Measurements from ENCODE around the gene FBXO28.

Gene FBXO28

DNA sequence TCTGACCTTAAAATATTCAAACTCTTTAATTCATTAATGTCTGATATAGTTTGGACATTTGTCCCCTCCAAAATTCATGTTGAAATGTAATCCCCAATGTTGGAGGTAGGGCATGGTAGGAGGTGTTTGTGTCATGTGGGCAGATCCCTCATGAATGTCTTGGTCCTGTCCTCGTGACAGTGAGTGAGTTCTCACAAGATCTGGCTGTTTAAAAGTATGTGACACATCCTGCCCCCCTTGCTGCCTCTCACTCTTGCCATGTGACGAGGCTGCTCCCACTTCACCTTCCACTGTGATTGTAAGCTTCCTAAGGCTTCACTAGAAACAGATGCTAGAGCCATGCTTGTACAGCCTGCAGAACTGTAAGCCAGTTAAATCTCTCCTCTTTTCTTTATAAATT is 21.3 kb upstream of the FBXO28 start:
- in situ Hi-C loops (cut with HindIII; ENCODE audit: low sequenced_read_pairs), result no loop called here
- DNase-seq (ENCODE audit: low read depth, low spot score), result no peak
- no peak for TF ChIP-seq CTCF (IDR thresholded peaks at IDR 0.05; ENCODE audit: low read depth, low read length)
- H3K4me3 ChIP-seq (ENCODE audit: low read depth, low read length), result no peak overlapping the region

DNA sequence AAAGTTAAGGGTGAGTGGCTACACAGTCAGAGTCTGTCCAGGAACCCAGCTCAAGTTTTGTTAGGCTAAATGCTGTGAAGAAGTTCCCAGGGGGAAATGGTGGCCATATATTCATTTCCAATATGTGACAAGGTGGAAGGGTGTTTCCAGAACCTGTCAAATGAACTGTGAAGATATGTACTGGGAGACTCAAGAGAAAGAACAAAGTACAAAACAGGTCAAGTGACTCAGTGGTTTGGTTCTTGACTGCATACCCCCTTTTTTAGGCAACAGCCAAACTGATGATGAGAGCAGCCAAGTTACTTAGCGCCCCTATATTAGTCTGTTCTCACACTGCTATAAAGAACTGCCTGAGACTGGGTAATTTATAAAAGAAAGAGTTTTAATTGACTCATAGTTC is 18.6 kb upstream of the FBXO28 start:
- H3K4me3 ChIP-seq (ENCODE audit: low read depth, low read length), result no peak overlapping the region
- DNase-seq (ENCODE audit: low read depth, low spot score), result no peak
- no peak for TF ChIP-seq CTCF (IDR thresholded peaks at IDR 0.05; ENCODE audit: low read depth, low read length)
- in situ Hi-C loops (cut with HindIII; ENCODE audit: low sequenced_read_pairs), result no loop called here

GRCh38 chr1:224095867-224096266 is 18.0 kb upstream of the FBXO28 start:
- in situ Hi-C loops (cut with HindIII; ENCODE audit: low sequenced_read_pairs), result no loop called here
- no peak overlapping the region for H3K4me3 ChIP-seq (ENCODE audit: low read depth, low read length)
- no peak for DNase-seq (ENCODE audit: low read depth, low spot score)
- no peak for TF ChIP-seq CTCF (IDR thresholded peaks at IDR 0.05; ENCODE audit: low read depth, low read length)

DNA sequence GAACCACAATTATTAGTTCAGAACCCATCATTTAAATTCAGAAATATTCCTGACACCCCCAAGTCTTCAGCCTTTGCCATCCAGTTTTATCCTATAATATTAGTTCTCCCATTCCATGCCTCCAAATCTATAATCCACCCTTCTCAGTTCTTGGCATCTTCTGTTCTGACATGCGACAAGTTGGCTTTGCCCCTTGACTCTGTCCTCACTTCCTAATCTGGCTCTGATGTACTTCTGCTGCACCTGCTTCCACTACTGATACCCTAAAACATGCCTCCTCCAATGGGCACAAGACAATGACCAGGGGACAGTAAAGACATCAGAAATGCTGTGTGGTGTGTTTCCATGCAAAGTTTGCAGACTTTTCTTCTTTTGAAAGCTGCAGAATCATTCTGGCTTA is 17.1 kb upstream of the FBXO28 start:
- H3K4me3 ChIP-seq (ENCODE audit: low read depth, low read length), result no peak overlapping the region
- DNase-seq (ENCODE audit: low read depth, low spot score), result no peak
- TF ChIP-seq CTCF (IDR thresholded peaks at IDR 0.05; ENCODE audit: low read depth, low read length), result no peak
- in situ Hi-C loops (cut with HindIII; ENCODE audit: low sequenced_read_pairs), result no loop called here

DNA sequence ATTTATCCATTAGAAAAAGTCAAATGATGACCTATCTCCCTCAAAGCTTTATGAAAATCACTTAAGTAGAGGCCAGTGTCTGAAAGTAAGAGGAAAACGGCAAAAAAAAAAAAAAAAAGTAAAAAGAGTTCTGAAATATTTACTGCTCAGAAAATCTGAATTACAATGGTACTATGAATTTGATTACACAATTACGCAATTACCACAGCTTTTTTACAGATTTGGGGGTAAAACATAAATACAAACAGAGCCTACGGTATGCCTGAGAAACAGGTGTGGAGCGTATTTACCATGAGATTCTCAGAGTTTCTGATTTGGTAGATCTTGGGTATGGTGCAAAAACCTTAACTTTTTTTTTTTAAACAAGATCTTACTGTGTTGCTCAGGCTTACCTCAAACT is 15.9 kb upstream of the FBXO28 start:
- in situ Hi-C loops (cut with HindIII; ENCODE audit: low sequenced_read_pairs), result no loop called here
- no peak for TF ChIP-seq CTCF (IDR thresholded peaks at IDR 0.05; ENCODE audit: low read depth, low read length)

GRCh38 chr1:224106568-224107281 is 7.2 kb upstream of the FBXO28 start:
- H3K4me3 ChIP-seq (ENCODE audit: low read depth, low read length), result no peak overlapping the region
- in situ Hi-C loops (cut with HindIII; ENCODE audit: low sequenced_read_pairs), result no loop called here
- peak; percentile 65 for TF ChIP-seq CTCF (IDR thresholded peaks at IDR 0.05; ENCODE audit: low read depth, low read length)
- peak; percentile 46 for DNase-seq (ENCODE audit: low read depth, low spot score)

More for the DNA sequence above, 15.9 kb upstream of the FBXO28 start:
- H3K4me3 ChIP-seq (ENCODE audit: low read depth, low read length), result no peak overlapping the region
- no peak for DNase-seq (ENCODE audit: low read depth, low spot score)
